Endothelial cell of hepatic sinusoid (primary cell): ENCODE measurements around the gene OR10A5.
"Not testable (repeated sequence)": the region's sequence is repeated elsewhere in the genome, so short reads cannot be mapped to it uniquely, and the experiment has no call there.

Experiments used
- in situ Hi-C: cut with HindIII; loops from 2 replicates; pipeline ENCODE4 v1.10.0; 2017; ENCODE audit warnings: low sequenced_read_pairs

The OR10A5 gene

DNA sequence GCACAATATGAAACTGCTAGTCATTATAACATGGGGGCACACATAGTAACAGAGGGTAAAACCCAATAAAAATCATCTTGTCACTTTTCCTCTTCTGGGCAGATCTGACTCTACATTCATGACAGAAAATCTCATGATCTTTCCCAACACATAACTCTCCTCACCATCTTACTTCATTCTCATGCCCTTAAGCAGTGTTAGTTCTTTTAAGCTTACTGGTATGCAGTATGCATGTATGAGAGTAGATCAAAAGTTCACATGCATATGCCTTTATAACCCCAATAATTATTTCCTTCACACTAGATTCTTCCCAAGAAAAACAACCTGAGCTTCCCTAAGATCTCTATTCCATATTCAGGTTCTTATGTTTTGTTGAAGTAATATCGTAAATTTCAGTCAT, 25.8 kb downstream of the OR10A5 start:
- in situ Hi-C loops, result no loop called here

GRCh38 chr11:6875761-6876160, 30.3 kb downstream of the OR10A5 start:
- in situ Hi-C loops, result no loop called here

GRCh38 chr11:6876325-6876724, 30.8 kb downstream of the OR10A5 start, which contains the start of gene OR10A4:
TSS of gene OR10A4 (plus strand) at chr11:6876625. CDS start at chr11:6876648, 23 bp downstream.
- in situ Hi-C loops, result no loop called here

DNA sequence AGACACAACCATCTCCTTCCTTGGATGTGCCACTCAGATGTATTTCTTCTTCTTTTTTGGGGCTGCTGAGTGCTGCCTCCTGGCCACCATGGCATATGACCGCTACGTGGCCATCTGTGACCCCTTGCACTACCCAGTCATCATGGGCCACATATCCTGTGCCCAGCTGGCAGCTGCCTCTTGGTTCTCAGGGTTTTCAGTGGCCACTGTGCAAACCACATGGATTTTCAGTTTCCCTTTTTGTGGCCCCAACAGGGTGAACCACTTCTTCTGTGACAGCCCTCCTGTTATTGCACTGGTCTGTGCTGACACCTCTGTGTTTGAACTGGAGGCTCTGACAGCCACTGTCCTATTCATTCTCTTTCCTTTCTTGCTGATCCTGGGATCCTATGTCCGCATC, 31.4 kb downstream of the OR10A5 start:
- in situ Hi-C loops, result no loop called here

DNA sequence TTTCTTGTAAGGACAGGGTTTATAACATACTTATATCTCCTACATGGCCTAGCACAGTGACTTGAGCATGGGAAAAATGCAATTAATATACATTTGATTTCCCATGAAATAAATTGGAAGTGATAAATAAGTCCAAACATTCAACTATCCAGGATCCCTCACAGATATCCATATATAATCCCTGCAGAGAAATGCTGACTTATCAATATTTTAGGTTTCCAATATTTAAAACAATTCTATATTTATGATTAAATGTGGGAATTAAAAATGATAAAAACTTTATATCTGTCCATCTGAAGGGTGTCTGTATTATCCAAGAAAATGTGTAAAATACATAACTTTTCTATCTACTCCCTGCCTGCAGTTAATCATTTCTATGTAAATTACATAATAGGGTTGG, 37.3 kb downstream of the OR10A5 start:
- in situ Hi-C loops, result no loop called here

DNA sequence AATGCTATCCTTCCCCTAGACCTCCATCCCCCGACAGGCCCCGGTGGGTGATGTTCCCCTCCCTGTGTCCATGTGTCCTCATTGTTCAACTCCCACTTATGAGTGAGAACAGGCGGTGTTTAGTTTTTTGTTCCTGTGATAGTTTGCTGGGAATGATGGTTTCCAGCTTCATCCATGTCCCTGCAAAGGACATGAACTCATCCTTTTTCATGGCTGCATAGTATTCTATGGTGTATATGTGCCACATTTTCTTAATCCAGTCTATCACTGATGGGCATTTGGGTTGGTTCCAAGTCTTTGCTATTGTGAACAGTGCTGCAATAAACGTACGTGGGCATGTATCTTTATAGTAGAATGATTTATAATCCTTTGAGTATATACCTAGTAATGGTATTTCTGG, 42.2 kb downstream of the OR10A5 start:
- in situ Hi-C loops, result not testable (repeated sequence)

DNA sequence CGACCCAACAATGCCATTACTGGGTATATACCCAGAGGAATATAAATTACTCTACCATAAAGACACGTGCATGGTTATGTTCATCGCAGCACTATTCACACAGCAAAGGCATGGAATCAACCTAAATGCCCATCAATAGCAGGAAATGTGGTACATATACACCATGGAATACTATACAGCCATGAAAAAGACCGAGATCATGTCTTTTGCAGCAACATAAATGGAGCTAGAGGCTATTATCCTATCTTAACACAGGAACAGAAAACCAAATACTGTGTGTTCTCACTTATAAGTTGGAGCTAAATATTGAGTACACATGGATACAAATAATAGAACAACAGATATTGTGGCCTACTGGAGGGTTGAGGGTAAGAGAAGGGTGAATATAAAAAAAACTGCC, 43.3 kb downstream of the OR10A5 start:
- in situ Hi-C loops, result no loop called here

DNA sequence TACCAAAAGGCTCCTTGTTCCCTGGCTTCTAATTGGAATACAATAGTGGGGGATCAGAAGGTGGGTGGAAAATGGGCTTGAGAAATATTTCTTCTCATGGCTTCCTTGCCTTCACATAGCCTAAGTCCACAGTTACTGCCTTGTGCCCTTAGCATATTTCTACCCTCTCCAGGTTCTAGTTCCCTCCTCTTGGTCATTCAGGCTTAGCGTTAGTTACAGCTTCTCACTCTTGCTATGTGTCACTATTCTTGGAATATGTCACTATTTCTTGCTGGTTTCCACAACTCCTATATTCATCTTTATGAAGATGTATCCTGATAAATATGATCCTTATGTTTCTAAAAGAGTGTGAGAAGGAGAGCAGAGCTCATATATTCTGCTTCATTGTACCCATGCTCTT, 44.4 kb downstream of the OR10A5 start:
- in situ Hi-C loops, result no loop called here

DNA sequence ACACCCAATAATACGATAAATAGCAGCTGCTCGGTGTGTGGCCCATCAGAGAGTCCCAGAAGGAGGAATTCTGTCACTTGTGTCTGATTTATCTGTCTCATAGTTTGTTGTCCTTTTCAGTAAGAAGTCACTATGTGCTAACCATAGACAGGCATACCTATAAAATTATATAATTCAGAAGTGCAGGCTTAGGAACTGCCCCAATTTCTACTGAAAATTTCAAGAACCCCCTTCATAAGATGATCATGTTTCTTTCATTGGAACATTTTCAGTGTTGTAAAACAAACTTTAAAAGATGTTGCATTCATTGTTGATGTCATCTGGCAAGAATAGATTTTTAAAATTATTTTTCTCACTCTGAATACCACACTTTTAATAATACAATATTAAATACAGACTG, 46.9 kb downstream of the OR10A5 start, which contains the start of gene OR2D2:
Gene OR2D2 (minus strand): TSS at position 101 of the 400 bp plus-strand sequence. CDS start 0 bp downstream, at position 101.
- in situ Hi-C loops, result no loop called here

DNA sequence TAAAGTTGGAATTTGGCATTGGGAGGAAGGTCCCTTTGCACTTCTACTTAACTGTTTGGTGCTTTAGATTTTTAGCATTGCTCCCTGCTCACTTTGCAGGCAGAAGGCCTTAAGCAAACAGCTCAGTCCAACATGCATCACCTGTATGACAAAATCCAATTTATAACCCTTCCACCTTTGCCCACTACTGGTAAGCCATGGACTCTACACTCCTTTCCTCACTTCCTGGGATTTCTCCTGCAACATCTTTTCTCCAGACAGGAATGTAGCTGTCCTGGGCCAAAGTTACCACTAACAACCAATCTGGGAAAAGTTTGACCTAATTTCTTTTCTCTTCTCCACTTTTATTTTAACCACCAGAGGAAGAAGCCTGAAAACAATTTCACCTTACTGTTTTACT, 48.6 kb downstream of the OR10A5 start:
- in situ Hi-C loops, result no loop called here

DNA sequence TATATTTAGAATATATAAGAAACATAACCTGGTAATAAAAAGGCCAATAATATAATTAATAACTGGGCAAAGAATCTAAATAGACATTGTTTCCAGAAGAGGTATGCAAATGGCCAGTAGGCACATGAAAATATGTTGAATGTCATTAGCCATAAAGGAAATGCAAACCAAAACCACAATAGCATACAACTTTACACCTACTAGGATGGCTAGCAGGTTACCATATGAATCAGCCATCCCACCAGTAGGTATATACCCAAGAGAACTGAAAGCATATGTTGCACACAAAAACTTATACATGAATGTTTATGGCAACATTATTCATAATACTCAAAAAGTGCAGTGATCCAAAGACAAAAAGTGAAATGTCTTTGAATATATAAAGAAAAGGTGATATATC, 49.5 kb downstream of the OR10A5 start:
- in situ Hi-C loops, result no loop called here
